GM12864 (cell line): ENCODE data around the gene SLC34A1.

Experiments
- DNase-seq: peaks from one replicate; pipeline ENCODE4 v3.0.0-alpha.2; 2011; ENCODE audit warnings: low read depth
- H3K4me3 ChIP-seq: 2 replicates; pipeline ENCODE4 v1.5.1; 2011; ENCODE audit warnings: mild to moderate bottlenecking, low read depth, low read length, control low read depth
- TF ChIP-seq, protein P1 (sequence below): IDR thresholded peaks from 2 replicates; pipeline ENCODE4 v1.5.1; 2011; ENCODE audit warnings: low read depth, mild to moderate bottlenecking, moderate library complexity, low read length, control low read depth, inconsistent platforms; ENCODE audit errors: missing control alignments

The SLC34A1 gene

DNA sequence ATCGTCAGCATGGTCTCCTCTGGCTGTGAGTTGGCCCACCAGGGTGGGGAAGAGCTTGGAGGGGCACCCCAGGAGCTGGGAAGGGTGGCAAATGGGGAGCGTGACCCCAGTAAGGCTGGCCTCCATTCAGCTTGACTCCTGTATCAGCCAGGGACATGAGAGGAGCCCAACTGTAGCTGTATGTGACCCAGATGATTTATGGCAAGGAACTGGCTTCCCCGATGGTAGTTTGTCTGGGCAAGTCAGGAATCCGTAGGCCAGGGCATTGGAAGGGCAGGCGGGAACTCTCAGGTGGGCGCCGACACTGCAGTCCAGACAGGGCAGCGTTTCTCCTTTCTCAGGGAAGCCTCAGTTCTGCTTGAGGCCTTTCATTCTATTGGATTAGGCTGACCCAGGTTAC lies 2.3 kb downstream of the SLC34A1 start:
- H3K4me3 ChIP-seq = no peak overlapping the region
- TF ChIP-seq, protein P1, sequence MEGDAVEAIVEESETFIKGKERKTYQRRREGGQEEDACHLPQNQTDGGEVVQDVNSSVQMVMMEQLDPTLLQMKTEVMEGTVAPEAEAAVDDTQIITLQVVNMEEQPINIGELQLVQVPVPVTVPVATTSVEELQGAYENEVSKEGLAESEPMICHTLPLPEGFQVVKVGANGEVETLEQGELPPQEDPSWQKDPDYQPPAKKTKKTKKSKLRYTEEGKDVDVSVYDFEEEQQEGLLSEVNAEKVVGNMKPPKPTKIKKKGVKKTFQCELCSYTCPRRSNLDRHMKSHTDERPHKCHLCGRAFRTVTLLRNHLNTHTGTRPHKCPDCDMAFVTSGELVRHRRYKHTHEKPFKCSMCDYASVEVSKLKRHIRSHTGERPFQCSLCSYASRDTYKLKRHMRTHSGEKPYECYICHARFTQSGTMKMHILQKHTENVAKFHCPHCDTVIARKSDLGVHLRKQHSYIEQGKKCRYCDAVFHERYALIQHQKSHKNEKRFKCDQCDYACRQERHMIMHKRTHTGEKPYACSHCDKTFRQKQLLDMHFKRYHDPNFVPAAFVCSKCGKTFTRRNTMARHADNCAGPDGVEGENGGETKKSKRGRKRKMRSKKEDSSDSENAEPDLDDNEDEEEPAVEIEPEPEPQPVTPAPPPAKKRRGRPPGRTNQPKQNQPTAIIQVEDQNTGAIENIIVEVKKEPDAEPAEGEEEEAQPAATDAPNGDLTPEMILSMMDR = no peak
- DNase-seq = no peak

GRCh38 chr5:177387405-177387804 lies 3.2 kb downstream of the SLC34A1 start:
- TF ChIP-seq, protein P1 = no peak
- no peak overlapping the region for H3K4me3 ChIP-seq
- DNase-seq = no peak

- H3K4me3 ChIP-seq = no peak overlapping the region
- no peak for DNase-seq
- TF ChIP-seq, protein P1 = no peak
These were observed 4.4 kb downstream of the SLC34A1 start for GRCh38 chr5:177388521-177389052.

DNA sequence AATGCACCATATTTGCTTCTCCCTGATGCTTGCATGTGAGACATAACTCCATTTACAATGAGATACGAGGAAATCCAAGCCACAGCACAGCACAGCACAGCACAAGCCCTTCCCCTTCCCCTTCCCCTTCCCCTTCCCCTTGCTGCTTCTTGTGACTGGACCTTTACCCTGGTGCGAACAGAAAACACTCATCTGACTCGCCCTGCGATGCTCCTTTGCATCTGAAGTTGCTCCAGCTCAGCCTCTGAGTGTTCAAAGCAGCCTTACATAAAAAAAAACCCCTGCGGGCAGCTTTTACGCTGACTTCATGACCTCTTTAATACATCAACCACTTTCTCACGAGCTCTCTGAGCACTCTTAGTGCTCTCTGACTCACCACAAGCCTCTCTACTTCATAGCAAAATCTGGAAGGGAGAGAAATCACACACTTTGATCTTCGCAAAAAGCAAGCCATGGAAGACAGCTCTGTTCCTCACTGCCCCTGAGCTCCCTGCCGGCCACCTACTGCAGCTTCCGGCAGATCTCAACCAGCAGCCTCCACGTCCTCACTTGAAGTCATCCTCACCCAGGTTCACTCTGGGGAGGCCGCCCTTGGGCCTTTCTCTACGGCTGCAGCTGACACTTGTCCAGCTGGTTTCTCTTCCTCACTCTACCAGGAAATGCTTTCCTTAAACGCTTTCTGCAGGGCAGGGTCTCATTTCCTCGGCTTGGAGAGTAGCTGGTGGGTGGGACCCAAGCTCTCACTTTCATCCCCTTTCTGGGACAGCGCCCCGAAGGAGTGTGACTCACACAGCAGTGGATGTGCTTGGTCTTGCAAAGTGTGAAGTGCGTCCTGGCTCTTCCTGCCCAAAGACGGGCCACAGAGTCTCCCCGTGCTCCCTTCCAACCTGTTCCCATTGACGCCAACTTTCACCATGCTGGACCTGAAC lies 5.3 kb downstream of the SLC34A1 start:
- peak; percentile 53 for DNase-seq
- no peak overlapping the region for H3K4me3 ChIP-seq
- TF ChIP-seq, protein P1 = peak; percentile 20

DNA sequence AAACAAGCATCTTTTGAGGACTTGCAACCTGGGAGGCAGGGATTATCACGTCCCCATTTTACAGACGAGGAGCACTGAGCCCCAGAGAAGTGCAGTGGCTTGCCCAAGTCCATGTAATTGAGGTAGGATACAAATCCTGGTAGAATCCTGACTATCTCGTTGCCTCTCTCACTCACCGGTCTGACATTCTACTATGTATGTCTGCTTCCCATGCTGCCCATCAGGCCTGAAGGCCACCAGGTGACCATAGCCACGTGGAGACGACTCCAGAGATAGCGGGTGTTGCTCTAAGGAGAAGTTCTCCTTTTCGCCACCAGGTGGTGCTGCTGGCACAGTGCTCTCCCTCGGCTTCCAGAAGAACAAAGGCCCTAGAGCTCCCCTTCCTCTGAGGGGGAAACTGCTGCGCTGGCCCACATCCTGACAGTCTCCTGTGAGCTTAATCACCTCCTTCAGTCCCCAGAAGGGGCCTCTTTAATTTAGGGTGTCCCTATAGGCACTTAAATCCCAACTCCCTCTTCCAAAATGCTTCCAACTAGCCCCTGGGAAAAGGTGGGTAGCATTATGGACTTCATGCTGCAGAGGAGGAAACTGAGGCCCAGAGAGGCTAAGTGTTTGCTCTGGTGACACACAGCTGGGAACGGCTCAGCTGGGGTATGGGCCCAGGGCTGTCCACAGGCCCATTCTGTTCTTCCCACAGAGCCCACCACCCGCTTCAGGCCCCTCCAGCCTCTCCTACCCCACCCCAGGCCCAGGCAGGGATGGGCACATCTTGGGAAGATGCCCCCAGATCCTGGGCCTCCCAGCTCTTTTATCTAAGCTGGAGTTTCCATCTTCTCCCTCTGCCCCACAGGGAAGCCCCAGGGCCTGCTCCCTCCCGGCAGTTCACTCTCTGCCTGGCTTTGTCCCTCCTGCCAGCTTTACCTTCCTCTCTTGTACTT lies 6.4 kb downstream of the SLC34A1 start:
- TF ChIP-seq, protein P1 = peak; percentile 99
- DNase-seq = peak; percentile 61
- no peak overlapping the region for H3K4me3 ChIP-seq

DNA sequence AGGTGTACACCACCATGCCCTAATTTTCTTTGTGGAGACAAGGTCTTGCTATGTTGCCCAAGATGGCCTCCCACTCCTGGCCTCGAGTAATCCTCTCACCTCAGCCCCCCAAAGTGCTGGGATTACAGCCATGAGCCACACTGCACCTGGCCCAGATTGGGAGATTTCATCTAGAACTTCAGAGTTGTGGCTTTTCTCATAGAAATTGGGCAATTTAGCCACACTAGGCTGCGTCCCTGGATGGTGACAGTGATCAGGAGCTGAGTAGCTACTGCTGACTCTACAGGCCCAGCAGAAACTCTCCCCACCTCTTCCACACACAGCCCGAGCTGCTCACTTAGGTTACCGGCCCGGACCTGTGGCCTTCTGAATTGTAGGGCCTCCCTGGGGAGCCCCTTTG lies 8.5 kb downstream of the SLC34A1 start:
- DNase-seq = no peak
- no peak overlapping the region for H3K4me3 ChIP-seq
- TF ChIP-seq, protein P1 = no peak
